ENCODE results near the gene SETX.

DNA sequence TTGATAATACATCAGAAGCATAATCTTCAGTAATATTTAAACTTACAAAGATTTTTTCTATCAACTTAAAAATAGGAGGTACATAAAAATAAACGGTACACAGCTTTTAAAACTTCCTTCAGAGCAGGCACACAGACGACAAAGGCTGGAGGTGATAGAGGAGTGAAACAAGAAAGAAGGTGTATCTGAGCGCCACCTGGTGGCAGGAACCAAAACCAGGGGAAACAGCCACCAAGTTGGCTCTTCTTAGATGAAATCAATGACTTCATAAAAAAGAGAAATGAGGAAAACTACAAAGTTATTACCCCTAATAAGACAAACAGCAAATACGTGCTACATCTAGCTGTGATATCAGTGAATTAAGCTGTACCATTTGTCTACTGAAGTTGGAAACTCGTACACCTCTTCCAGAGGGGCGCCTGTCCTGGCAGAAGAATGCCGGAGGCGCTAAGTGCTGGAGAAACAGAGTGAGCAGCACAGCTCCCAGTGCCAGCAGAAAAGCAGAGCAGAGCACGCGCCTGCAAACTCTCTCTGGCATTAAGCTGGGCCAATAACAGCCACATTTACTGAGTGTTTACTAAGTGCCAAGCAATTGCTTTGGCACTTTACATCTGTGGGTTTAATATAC, 85.9 kb downstream of the SETX start:
- TF ChIP-seq POLR2A (IDR thresholded peaks at IDR 0.05) = no peak
- TF ChIP-seq, protein P1, sequence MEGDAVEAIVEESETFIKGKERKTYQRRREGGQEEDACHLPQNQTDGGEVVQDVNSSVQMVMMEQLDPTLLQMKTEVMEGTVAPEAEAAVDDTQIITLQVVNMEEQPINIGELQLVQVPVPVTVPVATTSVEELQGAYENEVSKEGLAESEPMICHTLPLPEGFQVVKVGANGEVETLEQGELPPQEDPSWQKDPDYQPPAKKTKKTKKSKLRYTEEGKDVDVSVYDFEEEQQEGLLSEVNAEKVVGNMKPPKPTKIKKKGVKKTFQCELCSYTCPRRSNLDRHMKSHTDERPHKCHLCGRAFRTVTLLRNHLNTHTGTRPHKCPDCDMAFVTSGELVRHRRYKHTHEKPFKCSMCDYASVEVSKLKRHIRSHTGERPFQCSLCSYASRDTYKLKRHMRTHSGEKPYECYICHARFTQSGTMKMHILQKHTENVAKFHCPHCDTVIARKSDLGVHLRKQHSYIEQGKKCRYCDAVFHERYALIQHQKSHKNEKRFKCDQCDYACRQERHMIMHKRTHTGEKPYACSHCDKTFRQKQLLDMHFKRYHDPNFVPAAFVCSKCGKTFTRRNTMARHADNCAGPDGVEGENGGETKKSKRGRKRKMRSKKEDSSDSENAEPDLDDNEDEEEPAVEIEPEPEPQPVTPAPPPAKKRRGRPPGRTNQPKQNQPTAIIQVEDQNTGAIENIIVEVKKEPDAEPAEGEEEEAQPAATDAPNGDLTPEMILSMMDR (IDR thresholded peaks at IDR 0.05) = peak; percentile 76 to 98 (median 88)

Data from heart left ventricle (tissue), 13 donors.